Heart right ventricle (tissue), 16 donors: Measurements from ENCODE around the gene TAPT1. TPM values are rescaled to one million over a fixed set of nuclear protein-coding genes. Genes with fewer than 3 reads are reported as not detected.
A peak's percentile ranks its signal among the peaks of the same experiment; 100 is the strongest.

Experiments used
- ATAC-seq, 8 donors: fragments of 200-7000 bp; cut with Tn5 transposase; one replicate each; pipeline ENCODE4 v1.9.1; 2020; ENCODE audit warnings: mild to moderate bottlenecking in 8 of 8, moderate library complexity in 8 of 8, moderate number of reproducible peaks in 1 of 8
- DNase-seq, 2 donors: peaks; one replicate each; pipeline ENCODE4 v3.0.0-alpha.2; 2020
- H3K27ac ChIP-seq, 10 donors: fragments of 200-600 bp; sonication (generic) in 2 of 10; one replicate each; pipeline versions ENCODE4 v1.5.0 to v1.8.0; 2020 to 2022; ENCODE audit warnings: mild to moderate bottlenecking in 3 of 10
- H3K27me3 ChIP-seq, 7 donors: fragments of 200-600 bp; one replicate each; pipeline ENCODE4 v1.8.0; 2021 to 2022; ENCODE audit warnings: mild to moderate bottlenecking in 2 of 7
- H3K36me3 ChIP-seq, 9 donors: fragments of 200-600 bp; sonication (generic) in 1 of 9; one replicate each; pipeline versions ENCODE4 v1.5.0 to v1.8.0; 2020 to 2022; ENCODE audit warnings: mild to moderate bottlenecking in 2 of 9
- H3K4me1 ChIP-seq, 9 donors: fragments of 200-600 bp; sonication (generic) in 1 of 9; one replicate each; pipeline versions ENCODE4 v1.5.0 to v1.8.0; 2020 to 2022; ENCODE audit warnings: mild to moderate bottlenecking in 4 of 9
- H3K4me3 ChIP-seq, 10 donors: fragments of 200-600 bp; sonication (generic) in 2 of 10; one replicate each; pipeline versions ENCODE4 v1.5.0 to v1.8.0; 2020 to 2022; ENCODE audit warnings: mild to moderate bottlenecking in 7 of 10, moderate library complexity in 2 of 10
- H3K9me3 ChIP-seq, 11 donors: fragments of 200-600 bp in 10 of 11; sonication (generic) in 2 of 11; one replicate each; pipeline versions ENCODE4 v1.5.0 to v1.8.0; 2013 to 2022; ENCODE audit warnings: mild to moderate bottlenecking in 2 of 11, control low read depth in 1 of 11, moderate library complexity in 1 of 11
- CTCF ChIP-seq, 9 donors: fragments of 200-600 bp; sonication (generic) in 2 of 9; IDR thresholded peaks; one replicate each; pipeline versions ENCODE4 v1.5.0 to v1.8.0; 2021 to 2022; ENCODE audit warnings: antibody characterized with exemption in 9 of 9, mild to moderate bottlenecking in 5 of 9, moderate library complexity in 1 of 9
- WGBS, 2 donors: extraction: QIAGEN DNeasy Blood & Tissue Kit; methylation state at CpG; one replicate each; pipeline ENCODE4 v1.1.7; 2013; ENCODE audit warnings: inconsistent platforms in 1 of 2; 5-methylcytosine and 5-hydroxymethylcytosine counted together
- intact Hi-C, 10 donors: fragments of 100-400 bp; cut with DNase I; formaldehyde crosslinking; loops; one replicate each; pipeline versions ENCODE4 v1.11.1 to v1.14.2; 2022
- polyA plus RNA-seq, 2 donors: library from polyadenylated mRNA; stranded (reverse); fragments of 200-250 nt; gene quantifications; one replicate each; pipeline ENCODE4 v1.2.3, GENCODE V29; 2013
- total RNA-seq, 10 donors: library from RNA; stranded (reverse); fragmentation: NEBNext Ultra II Directional in 3 of 10; extraction: Animal tissue kit (Norgen Biotek cat#: 25700) in 3 of 10; gene quantifications; one replicate each; pipeline versions ENCODE4 v1.2.1 to v1.2.4, GENCODE V29; 2021 to 2023
- donor health status: Arrhythmogenic right ventricular cardiomyopathy.
- donor health status: ischemic (EF 13 %, LVEDD 7.1; RV severe dilation, severe dysfunction).
- donor health status: healthy with polysubstance abuse.
- donor health status: DM: no; HTN: yes; CAD: no.
- donor health status: DM: no; HTN: no; CAD: no.
- donor health status: ischemic (EF 25% LVEDD 6.9; RV normal size, moderate dysfunction).
- donor health status: ischemic (EF 25% LVEDD 5.7; RV mildly dilated, moderate dysfunction).
- donor health status: healthy.
- donor health status: DM: yes; HTN: yes; CAD: no.
- donor health status: Ischemic cardiomyopathy.
- donor health status: ischemic (EF 35%, LVEDD 5.7; RV mildly dilated, moderate dysfunction).
- donor health status: nonischemic (EF 11% LVEDD 7.7; RV severe dilation, severe dysfunction).
- donor health status: DM: yes; HTN: yes; CAD: no.
- donor health status: PGD.
- donor health status: ischemic (EF 29% LVEDD 5.4; RV normal size, mild dysfunction).
- donor health status: nonischemic (EF 23%, LVEDD 6.1; RV moderate dilation, normal function).

Gene TAPT1
- total and polyA plus RNA-seq, 12 donors = 14.3 to 44.8 (median 35.6) TPM

GRCh38 chr4:16205298-16206164 lies 20.7 kb downstream of the TAPT1 start:
- peak in 7 of 9 donors; percentile 47 to 61 (median 51) for TF ChIP-seq CTCF (IDR thresholded peaks at IDR 0.05)
- intact Hi-C loops = loop anchor here in 2 of 10 donors (5.0 kb wide), 2 partner anchors 57 to 62 kb away; no protein-coding TSS in a partner anchor
- Histone ChIP-seq H3K9me3 (no peaks in the 10 kb centered on the region), H3K4me1 (peaks cover 0 to 60% (median 20%) of the 10 kb centered on the region in 9 donors), H3K36me3 (peaks cover 0 to 66% (median 0%) of the 10 kb centered on the region in 9 donors), H3K4me3 (no peak overlapping the region), H3K27ac (no peak overlapping the region), H3K27me3 (no peaks in the 10 kb centered on the region)
- 62 to 65% methylated on average over 7 of the region's 7 CpGs for WGBS, 2 donors
- no peak for DNase-seq
- ATAC-seq = peak in 4 of 8 donors; percentile 39 to 59 (median 48)

GRCh38 chr4:16204505-16204904 lies 21.8 kb downstream of the TAPT1 start:
- no peaks in the 10 kb centered on the region for H3K9me3 ChIP-seq
- ATAC-seq (peak in 5 of 8 donors; percentile 34 to 62 (median 49)), DNase-seq (no peak)
- no peak for TF ChIP-seq CTCF (IDR thresholded peaks at IDR 0.05)
- H3K27me3 ChIP-seq = no peaks in the 10 kb centered on the region
- H3K4me3 ChIP-seq = no peak overlapping the region
- H3K36me3 ChIP-seq = peaks cover 0 to 61% (median 0%) of the 10 kb centered on the region in 9 donors
- intact Hi-C loops = loop anchor here in 1 of 10 donors (5.0 kb wide), 1 partner anchor 177 kb away; no protein-coding TSS in a partner anchor
- H3K27ac ChIP-seq = no peak overlapping the region
- WGBS, 2 donors = 71 to 81% methylated on average over 3 of the region's 3 CpGs
- peaks cover 0 to 60% (median 20%) of the 10 kb centered on the region in 9 donors for H3K4me1 ChIP-seq

GRCh38 chr4:16203083-16203482 lies 23.2 kb downstream of the TAPT1 start:
- ATAC-seq (no peak), DNase-seq (no peak)
- intact Hi-C loops = loop anchor here in 2 of 10 donors (2.0 to 5.0 kb wide), 2 partner anchors 174 to 176 kb away; no protein-coding TSS in a partner anchor
- no peak for TF ChIP-seq CTCF (IDR thresholded peaks at IDR 0.05)
- 94 to 99% methylated on average over 2 of the region's 2 CpGs for WGBS, 2 donors
- H3K36me3 ChIP-seq = peaks cover 0 to 51% (median 0%) of the 10 kb centered on the region in 9 donors
- peaks cover 0 to 71% (median 31%) of the 10 kb centered on the region in 9 donors for H3K4me1 ChIP-seq
- no peaks in the 10 kb centered on the region for H3K9me3 ChIP-seq
- no peak overlapping the region for H3K4me3 ChIP-seq
- H3K27ac ChIP-seq = peak overlapping the region in 1 of 10 donors; percentile 15
- no peaks in the 10 kb centered on the region for H3K27me3 ChIP-seq

GRCh38 chr4:16202598-16202997 lies 23.7 kb downstream of the TAPT1 start:
- WGBS, 2 donors = 93 to 98% methylated on average over 2 of the region's 2 CpGs
- DNase-seq (no peak), ATAC-seq (no peak)
- Histone ChIP-seq H3K27ac (no peak overlapping the region), H3K4me3 (no peak overlapping the region), H3K36me3 (peaks cover 0 to 48% (median 0%) of the 10 kb centered on the region in 9 donors), H3K4me1 (peaks cover 0 to 74% (median 34%) of the 10 kb centered on the region in 9 donors), H3K9me3 (no peaks in the 10 kb centered on the region), H3K27me3 (no peaks in the 10 kb centered on the region)
- intact Hi-C loops = loop anchor here in 2 of 10 donors (2.0 to 5.0 kb wide), 2 partner anchors 174 to 175 kb away; no protein-coding TSS in a partner anchor
- TF ChIP-seq CTCF (IDR thresholded peaks at IDR 0.05) = no peak
